Ovary (tissue), 3 donors: ENCODE results near the gene U2SURP.

Experiments used
- CTCF ChIP-seq, 3 donors: fragments of 450-650 bp in 2 of 3; fragments of 200-600 bp in 1 of 3; IDR thresholded peaks; one replicate each; pipeline versions ENCODE4 v1.5.1 to v1.8.0; 2016 to 2022; ENCODE audit warnings: antibody characterized with exemption in 3 of 3, mild to moderate bottlenecking in 1 of 3
- EP300 ChIP-seq: sonication (generic); formaldehyde crosslinking; IDR thresholded peaks from one replicate; pipeline ENCODE4 v1.6.1; 2017; ENCODE audit warnings: antibody characterized with exemption
- POLR2A ChIP-seq: fragments of 450-650 bp; IDR thresholded peaks from one replicate; pipeline ENCODE4 v1.6.1; 2017; ENCODE audit warnings: antibody characterized with exemption, mild to moderate bottlenecking, moderate library complexity
- donor health status: DM: no; HTN: no; CAD: no.

GRCh38 chr3:143088835-143089234 lies 87.5 kb downstream of the U2SURP start:
- no peak for TF ChIP-seq EP300
- no peak for TF ChIP-seq POLR2A
- TF ChIP-seq CTCF (IDR thresholded peaks at IDR 0.05) = no peak
